ENCODE data around the gene SLC14A1.

Gene SLC14A1

DNA sequence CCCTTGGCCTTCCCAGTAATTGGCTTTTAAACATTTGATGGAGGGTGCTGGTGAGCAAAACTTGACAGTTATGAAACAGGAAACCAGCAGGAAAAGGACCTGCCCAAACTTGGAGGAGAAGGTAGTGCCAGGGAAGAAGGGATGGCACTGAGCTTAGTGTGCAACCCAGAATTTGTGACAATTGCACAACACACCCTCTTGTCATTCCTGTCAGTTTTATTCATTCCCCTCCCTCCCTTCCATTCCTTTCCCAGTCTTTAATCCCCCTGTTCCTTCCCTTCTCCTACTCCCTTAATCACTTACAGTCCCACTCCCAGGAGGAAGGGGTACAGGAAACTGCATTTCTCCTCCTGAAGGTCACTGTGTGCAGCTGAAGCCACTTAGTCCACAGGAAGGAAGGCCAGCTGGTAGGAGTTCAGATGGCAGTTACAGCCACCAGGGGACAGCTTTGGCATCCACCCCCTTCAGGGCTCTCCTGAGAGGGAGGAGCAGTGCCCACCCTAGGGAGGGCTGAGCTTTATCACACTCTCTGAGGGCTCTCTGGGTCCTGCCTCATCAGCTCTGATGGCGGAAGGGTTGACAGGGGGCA is 77.5 kb downstream of the SLC14A1 start:
- no peak for DNase-seq (ENCODE audit: low read depth in 2 of 2)
